Measurements from ENCODE around the gene LGI1.

LGI1 gene

DNA sequence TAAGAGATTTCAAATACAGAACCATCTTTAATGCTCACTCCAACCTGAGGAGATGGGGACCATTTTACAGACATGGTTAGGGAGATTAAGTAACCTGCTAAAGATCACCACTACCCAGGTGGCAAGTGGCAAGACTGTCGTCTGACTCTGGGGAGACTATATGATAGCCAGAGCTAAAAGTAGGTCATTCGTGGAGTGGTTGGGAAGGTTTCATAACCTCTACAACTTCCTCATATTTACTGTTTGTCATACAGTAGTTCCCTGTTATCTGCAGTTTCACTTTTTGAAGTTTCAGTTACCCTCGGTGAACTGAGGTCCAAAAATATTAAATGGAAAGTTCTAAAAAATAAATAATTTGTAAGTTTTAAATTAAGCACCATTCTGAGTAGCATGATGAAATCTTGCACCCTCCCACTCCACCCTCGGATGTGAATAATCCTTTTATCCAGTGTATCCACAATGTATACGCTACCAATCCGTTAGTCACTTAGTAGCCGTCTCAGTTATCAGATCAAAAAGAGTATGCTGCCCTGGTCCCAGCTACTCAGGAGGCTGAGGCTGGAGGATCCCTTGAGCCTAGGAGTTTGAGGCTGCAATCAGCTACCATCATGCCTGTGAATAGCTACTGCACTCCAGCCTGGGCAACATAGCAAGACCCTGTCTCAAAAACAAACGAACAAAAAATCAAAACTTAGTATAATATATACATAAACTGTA lies 14.9 kb upstream of the LGI1 start:
- TF ChIP-seq, protein P1, sequence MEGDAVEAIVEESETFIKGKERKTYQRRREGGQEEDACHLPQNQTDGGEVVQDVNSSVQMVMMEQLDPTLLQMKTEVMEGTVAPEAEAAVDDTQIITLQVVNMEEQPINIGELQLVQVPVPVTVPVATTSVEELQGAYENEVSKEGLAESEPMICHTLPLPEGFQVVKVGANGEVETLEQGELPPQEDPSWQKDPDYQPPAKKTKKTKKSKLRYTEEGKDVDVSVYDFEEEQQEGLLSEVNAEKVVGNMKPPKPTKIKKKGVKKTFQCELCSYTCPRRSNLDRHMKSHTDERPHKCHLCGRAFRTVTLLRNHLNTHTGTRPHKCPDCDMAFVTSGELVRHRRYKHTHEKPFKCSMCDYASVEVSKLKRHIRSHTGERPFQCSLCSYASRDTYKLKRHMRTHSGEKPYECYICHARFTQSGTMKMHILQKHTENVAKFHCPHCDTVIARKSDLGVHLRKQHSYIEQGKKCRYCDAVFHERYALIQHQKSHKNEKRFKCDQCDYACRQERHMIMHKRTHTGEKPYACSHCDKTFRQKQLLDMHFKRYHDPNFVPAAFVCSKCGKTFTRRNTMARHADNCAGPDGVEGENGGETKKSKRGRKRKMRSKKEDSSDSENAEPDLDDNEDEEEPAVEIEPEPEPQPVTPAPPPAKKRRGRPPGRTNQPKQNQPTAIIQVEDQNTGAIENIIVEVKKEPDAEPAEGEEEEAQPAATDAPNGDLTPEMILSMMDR (conservative IDR thresholded peaks at IDR 0.05; ENCODE audit: low read depth, low read length), result no peak
- H3K4me3 ChIP-seq (ENCODE audit: low read depth, low read length), result no peak overlapping the region
- no peak for DNase-seq (ENCODE audit: low read depth)

DNA sequence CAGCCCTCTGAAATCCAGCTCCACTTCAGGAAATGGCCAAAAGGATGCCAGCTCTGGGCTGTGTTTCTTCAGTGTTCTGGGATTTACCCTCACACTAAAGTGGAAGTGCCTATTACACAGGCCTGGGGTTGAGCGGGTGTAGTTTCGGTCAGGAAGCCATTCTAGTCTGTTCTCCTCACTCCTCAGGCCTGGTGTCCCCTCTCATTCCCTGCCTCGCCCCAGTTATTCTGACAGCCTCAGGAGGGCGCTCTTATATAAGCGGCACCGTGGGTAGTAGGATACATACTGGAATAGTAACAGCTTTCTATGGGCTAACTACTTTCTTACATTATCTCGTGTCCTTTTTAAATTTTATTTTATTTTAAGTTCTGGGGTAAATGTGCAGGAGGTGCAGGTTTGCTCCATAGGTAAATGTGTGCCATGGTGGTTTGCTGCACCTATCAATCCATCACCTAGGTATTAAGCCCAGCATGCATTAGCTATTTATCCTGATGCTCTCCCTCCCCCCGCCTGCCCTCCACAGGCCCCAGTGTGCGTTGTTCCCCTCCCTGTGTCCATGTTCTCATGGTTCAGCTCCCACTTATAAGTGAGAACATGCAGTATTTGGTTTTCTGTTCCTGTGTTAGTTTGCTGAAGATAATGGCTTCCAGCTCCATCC lies 12.2 kb upstream of the LGI1 start:
- no peak overlapping the region for H3K4me3 ChIP-seq (ENCODE audit: low read depth, low read length)
- TF ChIP-seq, protein P1 (conservative IDR thresholded peaks at IDR 0.05; ENCODE audit: low read depth, low read length), result peak; percentile 53
- peak; percentile 26 for DNase-seq (ENCODE audit: low read depth)

DNA sequence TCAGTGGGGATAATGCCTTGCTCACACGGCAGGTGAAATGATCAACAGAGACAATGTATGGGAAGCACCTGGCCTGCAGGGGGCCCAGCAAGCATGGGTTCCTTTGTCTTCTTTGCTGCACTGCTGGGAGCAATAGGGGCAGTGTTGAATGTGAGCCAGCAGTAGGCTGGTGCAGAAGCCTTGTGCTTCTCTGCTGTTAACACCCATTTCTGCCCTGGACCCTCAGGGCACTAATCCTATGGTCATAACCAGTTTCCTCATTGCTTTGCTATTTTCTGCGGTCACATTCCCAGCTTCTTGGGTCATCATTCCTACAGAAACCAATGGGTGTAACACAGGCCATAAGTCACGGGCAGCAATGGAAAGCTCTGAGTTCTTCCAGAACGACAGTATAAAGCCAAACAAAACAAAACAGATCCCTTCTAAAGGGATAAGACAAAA lies 10.9 kb upstream of the LGI1 start:
- peak; percentile 92 for DNase-seq (ENCODE audit: low read depth)
- no peak overlapping the region for H3K4me3 ChIP-seq (ENCODE audit: low read depth, low read length)
- TF ChIP-seq, protein P1 (conservative IDR thresholded peaks at IDR 0.05; ENCODE audit: low read depth, low read length), result peak; percentile 35

DNA sequence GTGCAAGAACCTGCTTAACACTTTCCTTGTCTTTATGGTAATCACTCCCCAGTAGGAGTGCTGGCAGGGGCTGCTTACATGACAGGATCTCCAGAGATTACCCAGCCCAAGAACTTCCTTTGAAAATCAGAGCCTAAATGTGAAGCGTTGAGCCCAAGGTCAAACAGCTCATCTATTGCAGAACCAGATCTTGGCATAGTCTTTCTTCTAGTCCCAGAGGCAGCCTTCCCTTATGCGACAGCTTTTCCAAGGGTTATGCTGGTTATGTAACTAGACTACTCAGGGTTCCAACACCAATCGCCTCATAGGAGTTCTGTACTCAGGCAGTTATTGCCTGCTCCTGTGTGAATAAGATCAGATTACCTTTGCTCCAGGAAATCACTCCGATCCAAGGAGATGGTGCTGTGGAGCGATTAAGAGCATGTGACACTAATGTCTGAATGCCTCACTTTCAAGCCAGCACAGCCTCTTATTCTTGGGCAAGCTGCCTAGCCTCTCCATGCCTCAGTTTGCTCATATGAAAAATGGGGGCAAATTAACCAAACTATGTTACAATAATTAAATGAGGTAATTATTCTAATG lies 8.4 kb upstream of the LGI1 start:
- TF ChIP-seq, protein P1 (conservative IDR thresholded peaks at IDR 0.05; ENCODE audit: low read depth, low read length), result no peak

DNA sequence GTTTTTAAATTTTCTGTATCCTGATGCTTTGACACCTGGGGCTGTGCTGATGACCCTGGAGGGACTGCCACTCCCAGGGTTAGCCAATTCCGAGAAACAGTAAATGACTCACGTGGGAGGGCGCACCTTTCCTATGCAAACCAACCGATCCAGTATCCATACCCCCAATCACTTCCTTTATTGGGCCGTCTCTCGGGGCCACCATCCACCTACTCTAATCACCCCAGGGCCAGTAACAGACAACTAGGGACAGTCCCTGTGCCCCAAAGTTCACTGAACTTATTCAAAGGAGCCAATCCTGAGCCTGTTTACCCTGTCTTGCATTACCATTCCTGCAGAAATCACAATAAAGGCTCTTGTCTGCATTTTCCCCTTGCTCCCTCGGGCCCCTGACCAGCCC lies 6.6 kb upstream of the LGI1 start:
- no peak for DNase-seq (ENCODE audit: low read depth)
- no peak overlapping the region for H3K4me3 ChIP-seq (ENCODE audit: low read depth, low read length)
- TF ChIP-seq, protein P1 (conservative IDR thresholded peaks at IDR 0.05; ENCODE audit: low read depth, low read length), result no peak

More for the DNA sequence above, 8.4 kb upstream of the LGI1 start:
- no peak overlapping the region for H3K4me3 ChIP-seq (ENCODE audit: low read depth, low read length)
- peak; percentile 18 for DNase-seq (ENCODE audit: low read depth)

DNA sequence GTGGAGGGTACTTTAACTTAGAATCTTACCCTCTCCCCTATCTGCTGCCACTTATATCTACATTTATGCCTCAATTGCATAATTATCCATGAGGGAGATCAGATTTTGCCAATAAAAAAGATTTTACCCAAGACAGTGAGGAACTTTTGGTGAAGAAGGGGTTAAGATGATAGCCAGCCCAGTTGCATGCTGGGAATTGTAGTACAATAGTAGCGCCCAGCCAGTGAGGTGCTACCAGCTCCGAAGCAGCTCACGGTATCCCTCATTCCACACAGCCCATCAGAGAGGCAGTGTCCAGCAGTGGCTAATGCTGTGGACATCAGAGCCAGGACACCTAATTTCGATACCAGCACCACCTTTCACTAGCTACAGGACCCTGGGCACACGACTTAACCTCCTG lies 5.9 kb upstream of the LGI1 start:
- TF ChIP-seq, protein P1 (conservative IDR thresholded peaks at IDR 0.05; ENCODE audit: low read depth, low read length), result no peak
- peak; percentile 58 for DNase-seq (ENCODE audit: low read depth)
- peak overlapping the region; percentile 35 for H3K4me3 ChIP-seq (ENCODE audit: low read depth, low read length)

Measured in choroid plexus epithelial cell (primary cell).